Measurements from ENCODE around the gene TSPAN33. TPM values are rescaled to one million over a fixed set of nuclear protein-coding genes. Genes with fewer than 3 reads are reported as not detected.
"Not testable (repeated sequence)": the region's sequence is repeated elsewhere in the genome, so short reads cannot be mapped to it uniquely, and the experiment has no call there.

Gene TSPAN33
- total RNA-seq, 1 experiment from 2014 or later: 1.7 TPM

- ChIA-PET CTCF (interaction anchor here (0.6 kb wide), 1 partner anchor 66 kb away, joined by 4 read pairs; no protein-coding TSS in a partner anchor), POLR2A (no interaction called here)
- Mint-ChIP-seq H3K27ac (ENCODE audit: low read depth, unreplicated experiment) (no peak overlapping the region), H3K36me3 (ENCODE audit: insufficient read depth, unreplicated experiment) (no peaks in the 10 kb centered on the region), H3K4me1 (ENCODE audit: insufficient read depth, unreplicated experiment) (no peaks in the 10 kb centered on the region), H3K27me3 (ENCODE audit: insufficient read depth, unreplicated experiment) (peaks cover 1% of the 10 kb centered on the region), H3K9me3 (ENCODE audit: unreplicated experiment) (no peaks in the 10 kb centered on the region), H3K4me3 (ENCODE audit: unreplicated experiment) (no peak overlapping the region)
- DNase-seq (ENCODE audit: unreplicated experiment): no peak
- BruUV-seq (replicated peaks): no TSS peak
- intact Hi-C loops (cut with micrococcal nuclease): no loop called here
- no peak for TF ChIP-seq CTCF (IDR thresholded peaks at IDR 0.05; ENCODE audit: unreplicated experiment)
Measured at GRCh38 chr7:129118976-129119375, 25.5 kb upstream of the TSPAN33 start.

GRCh38 chr7:129121501-129122077, 22.9 kb upstream of the TSPAN33 start:
- CTCF ChIA-PET: interaction anchor here (0.7 kb wide), 1 partner anchor 97 kb away, joined by 3 read pairs; no protein-coding TSS in a partner anchor
- POLR2A ChIA-PET; BruUV-seq (replicated peaks); DNase-seq (ENCODE audit: unreplicated experiment); H3K9me3 Mint-ChIP-seq (ENCODE audit: unreplicated experiment); H3K4me1 Mint-ChIP-seq (ENCODE audit: insufficient read depth, unreplicated experiment); H3K27ac Mint-ChIP-seq (ENCODE audit: low read depth, unreplicated experiment); H3K4me3 Mint-ChIP-seq (ENCODE audit: unreplicated experiment); intact Hi-C loops (cut with micrococcal nuclease); H3K36me3 Mint-ChIP-seq (ENCODE audit: insufficient read depth, unreplicated experiment): not testable (repeated sequence)
- peaks cover 17% of the 10 kb centered on the region for H3K27me3 Mint-ChIP-seq (ENCODE audit: insufficient read depth, unreplicated experiment)

GRCh38 chr7:129122078-129122750, 22.3 kb upstream of the TSPAN33 start:
- H3K27ac Mint-ChIP-seq (ENCODE audit: low read depth, unreplicated experiment): no peak overlapping the region
- TF ChIP-seq CTCF (IDR thresholded peaks at IDR 0.05; ENCODE audit: unreplicated experiment): no peak
- DNase-seq (ENCODE audit: unreplicated experiment): no peak
- POLR2A ChIA-PET: interaction anchor here (0.6 to 1.1 kb wide), 3 partner anchors 8 to 68 kb away, joined by 3 to 4 read pairs (median 3); no protein-coding TSS in a partner anchor
- no peaks in the 10 kb centered on the region for H3K36me3 Mint-ChIP-seq (ENCODE audit: insufficient read depth, unreplicated experiment)
- BruUV-seq (replicated peaks): no TSS peak
- no peaks in the 10 kb centered on the region for H3K9me3 Mint-ChIP-seq (ENCODE audit: unreplicated experiment)
- no peak overlapping the region for H3K4me3 Mint-ChIP-seq (ENCODE audit: unreplicated experiment)
- intact Hi-C loops (cut with micrococcal nuclease): no loop called here
- no peaks in the 10 kb centered on the region for H3K4me1 Mint-ChIP-seq (ENCODE audit: insufficient read depth, unreplicated experiment)
- H3K27me3 Mint-ChIP-seq (ENCODE audit: insufficient read depth, unreplicated experiment): peaks cover 17% of the 10 kb centered on the region
- CTCF ChIA-PET: interaction anchor here (0.6 to 0.7 kb wide), 2 partner anchors 15 to 96 kb away, joined by 3 read pairs; no protein-coding TSS in a partner anchor

GRCh38 chr7:129122751-129123509, 21.6 kb upstream of the TSPAN33 start:
- peaks cover 17% of the 10 kb centered on the region for H3K27me3 Mint-ChIP-seq (ENCODE audit: insufficient read depth, unreplicated experiment)
- peak; percentile 17 for DNase-seq (ENCODE audit: unreplicated experiment)
- no peaks in the 10 kb centered on the region for H3K4me1 Mint-ChIP-seq (ENCODE audit: insufficient read depth, unreplicated experiment)
- ChIA-PET CTCF (interaction anchor here (0.6 kb wide), 1 partner anchor 14 kb away, joined by 3 read pairs; no protein-coding TSS in a partner anchor), POLR2A (interaction anchor here (0.6 to 1.1 kb wide), 3 partner anchors 8 to 68 kb away, joined by 3 to 4 read pairs (median 3); no protein-coding TSS in a partner anchor)
- BruUV-seq (replicated peaks): no TSS peak
- intact Hi-C loops (cut with micrococcal nuclease): no loop called here
- no peaks in the 10 kb centered on the region for H3K9me3 Mint-ChIP-seq (ENCODE audit: unreplicated experiment)
- no peak for TF ChIP-seq CTCF (IDR thresholded peaks at IDR 0.05; ENCODE audit: unreplicated experiment)
- no peak overlapping the region for H3K27ac Mint-ChIP-seq (ENCODE audit: low read depth, unreplicated experiment)
- H3K4me3 Mint-ChIP-seq (ENCODE audit: unreplicated experiment): no peak overlapping the region
- H3K36me3 Mint-ChIP-seq (ENCODE audit: insufficient read depth, unreplicated experiment): no peaks in the 10 kb centered on the region

Measured in MCF 10A (cell line).